ENCODE data around the gene HSPB6.

GRCh38 chr19:35733180-35734125 lies 23.4 kb downstream of the HSPB6 start:
- TF ChIP-seq CTCF (IDR thresholded peaks at IDR 0.05), result no peak
- no peak for TF ChIP-seq POLR2A (IDR thresholded peaks at IDR 0.05)

Measured in esophagus squamous epithelium (tissue), 4 donors.